PFSK-1 (cell line): ENCODE results near the gene ESYT2.

Experiments used
- POLR2AphosphoS5 ChIP-seq: IDR thresholded peaks from 2 replicates; pipeline ENCODE4 v1.6.1; 2012; ENCODE audit warnings: low read depth, mild to moderate bottlenecking, control low read depth, low read length, moderate library complexity
- TF ChIP-seq, protein P1 (sequence below), 2 experiments: IDR thresholded peaks; 2 replicates each; pipeline versions ENCODE4 v1.6.1 to v1.8.0; 2011 to 2012; ENCODE audit warnings: low read depth in 2 of 2, low read length in 2 of 2, control low read depth in 1 of 2, inconsistent platforms in 1 of 2, mild to moderate bottlenecking in 1 of 2, moderate library complexity in 1 of 2; ENCODE audit not compliant: insufficient read depth in 1 of 2

DNA sequence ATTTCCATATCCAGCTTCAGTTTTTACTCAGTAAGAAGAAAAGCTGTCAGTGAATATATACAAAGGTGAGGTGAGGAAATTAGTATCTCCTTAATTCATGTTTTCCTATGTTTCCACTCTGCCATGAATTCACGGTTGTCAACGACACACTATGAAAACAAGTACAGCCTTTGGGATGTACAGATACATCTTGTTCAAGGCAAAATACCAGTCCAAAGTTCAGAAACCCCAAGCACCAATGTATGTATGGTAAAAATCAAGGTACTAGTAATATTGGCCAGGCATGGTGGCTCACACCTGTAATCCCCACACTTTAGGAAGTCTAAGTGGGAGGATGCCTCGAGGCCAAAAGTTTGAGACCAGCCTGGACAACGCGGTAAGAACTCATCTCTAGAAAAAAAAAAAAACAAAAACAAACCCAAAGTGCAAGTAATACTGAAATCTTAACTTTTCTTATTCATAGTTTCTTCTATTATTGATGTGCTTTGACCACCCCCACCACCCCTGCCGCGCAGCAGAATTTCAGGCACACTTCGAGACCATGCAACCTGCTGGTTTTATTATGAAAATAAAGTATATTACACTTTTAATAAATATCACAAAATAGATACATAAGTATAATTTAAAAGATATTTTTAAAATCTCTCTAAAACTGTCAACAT lies 3.5 kb downstream of the ESYT2 start:
- TF ChIP-seq POLR2AphosphoS5: no peak
- TF ChIP-seq, protein P1, sequence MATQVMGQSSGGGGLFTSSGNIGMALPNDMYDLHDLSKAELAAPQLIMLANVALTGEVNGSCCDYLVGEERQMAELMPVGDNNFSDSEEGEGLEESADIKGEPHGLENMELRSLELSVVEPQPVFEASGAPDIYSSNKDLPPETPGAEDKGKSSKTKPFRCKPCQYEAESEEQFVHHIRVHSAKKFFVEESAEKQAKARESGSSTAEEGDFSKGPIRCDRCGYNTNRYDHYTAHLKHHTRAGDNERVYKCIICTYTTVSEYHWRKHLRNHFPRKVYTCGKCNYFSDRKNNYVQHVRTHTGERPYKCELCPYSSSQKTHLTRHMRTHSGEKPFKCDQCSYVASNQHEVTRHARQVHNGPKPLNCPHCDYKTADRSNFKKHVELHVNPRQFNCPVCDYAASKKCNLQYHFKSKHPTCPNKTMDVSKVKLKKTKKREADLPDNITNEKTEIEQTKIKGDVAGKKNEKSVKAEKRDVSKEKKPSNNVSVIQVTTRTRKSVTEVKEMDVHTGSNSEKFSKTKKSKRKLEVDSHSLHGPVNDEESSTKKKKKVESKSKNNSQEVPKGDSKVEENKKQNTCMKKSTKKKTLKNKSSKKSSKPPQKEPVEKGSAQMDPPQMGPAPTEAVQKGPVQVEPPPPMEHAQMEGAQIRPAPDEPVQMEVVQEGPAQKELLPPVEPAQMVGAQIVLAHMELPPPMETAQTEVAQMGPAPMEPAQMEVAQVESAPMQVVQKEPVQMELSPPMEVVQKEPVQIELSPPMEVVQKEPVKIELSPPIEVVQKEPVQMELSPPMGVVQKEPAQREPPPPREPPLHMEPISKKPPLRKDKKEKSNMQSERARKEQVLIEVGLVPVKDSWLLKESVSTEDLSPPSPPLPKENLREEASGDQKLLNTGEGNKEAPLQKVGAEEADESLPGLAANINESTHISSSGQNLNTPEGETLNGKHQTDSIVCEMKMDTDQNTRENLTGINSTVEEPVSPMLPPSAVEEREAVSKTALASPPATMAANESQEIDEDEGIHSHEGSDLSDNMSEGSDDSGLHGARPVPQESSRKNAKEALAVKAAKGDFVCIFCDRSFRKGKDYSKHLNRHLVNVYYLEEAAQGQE (IDR thresholded peaks at IDR 0.05; ENCODE audit: insufficient read depth in 1 of 2, low read depth in 2 of 2, low read length in 2 of 2): no peak
